GM12878 (cell line): Measurements from ENCODE around the gene TMIGD2. TPM values are rescaled to one million over a fixed set of nuclear protein-coding genes. Genes with fewer than 3 reads are reported as not detected.

Source experiments
- ATAC-seq: fragments of 200-7000 bp; cut with Tn5 transposase; 3 replicates; pipeline ENCODE4 v1.9.1; 2020; ENCODE audit warnings: mild to moderate bottlenecking, moderate library complexity
- BruUV-seq: library from RNA; stranded (reverse); fragments of 400-500 nt; replicated peaks from 2 replicates; lab custom pipeline; 2021; lab: Mats Ljungman, UMichigan
- CTCF ChIA-PET: fragments of 300-600 bp; sonication (Branson Sonifier 250); formaldehyde crosslinking; extraction: SDS; loops from one replicate; lab custom pipeline; 2021; ENCODE audit warnings: inconsistent platforms; lab: Yijun Ruan, JAX
- POLR2A ChIA-PET: fragments of 350-600 bp; formaldehyde crosslinking; extraction: SDS; loops from one replicate; lab custom pipeline; 2021; ENCODE audit warnings: inconsistent platforms; lab: Charles Lee
- RAD21 ChIA-PET: fragments of 300-600 bp; sonication (Branson Sonifier 250); formaldehyde crosslinking; loops from one replicate; lab custom pipeline; 2023; ENCODE audit warnings: antibody characterized with exemption; ENCODE audit not compliant: unreplicated experiment; lab: Charles Lee
- SMC1A ChIA-PET: fragments of 300-600 bp; sonication (Branson Sonifier 250); formaldehyde crosslinking; loops from one replicate; lab custom pipeline; 2023; ENCODE audit not compliant: unreplicated experiment, uncharacterized antibody; lab: Charles Lee
- DNase-seq: peaks from one replicate; pipeline ENCODE4 v3.0.0-alpha.2; 2011; ENCODE audit warnings: low read depth, low spot score
- FAIRE-seq: peaks from 3 replicates; lab custom pipeline; 2011; peaks lifted over from hg19 to GRCh38; lab: Jason Lieb, UNC
- H2AFZ ChIP-seq: 2 replicates; pipeline ENCODE4 v1.6.0; 2011; ENCODE audit warnings: low read depth, low read length, control low read depth; ENCODE audit not compliant: control insufficient read depth
- H3K27ac ChIP-seq: 2 replicates; pipeline ENCODE4 v1.5.1; 2011; ENCODE audit warnings: control low read depth; ENCODE audit not compliant: control insufficient read depth, insufficient read depth
- H3K27me3 ChIP-seq, 2 experiments: replicated peaks in 1 of 2; 2 replicates each; pipeline versions ENCODE4 v1.6.0 to v1.6.1; 2011; ENCODE audit warnings: low read length in 1 of 2; ENCODE audit not compliant: control insufficient read depth in 2 of 2, insufficient read depth in 2 of 2
- H3K36me3 ChIP-seq, 2 experiments: 2 replicates each; pipeline ENCODE4 v1.5.1; 2011; ENCODE audit warnings: low read length in 1 of 2; ENCODE audit not compliant: control insufficient read depth in 2 of 2, insufficient read depth in 2 of 2
- H3K4me1 ChIP-seq: 2 replicates; pipeline ENCODE4 v1.6.1; 2011; ENCODE audit warnings: mild to moderate bottlenecking, low read length, moderate library complexity, mixed read lengths; ENCODE audit not compliant: control insufficient read depth, insufficient read depth
- H3K4me2 ChIP-seq: 2 replicates; pipeline ENCODE4 v1.6.0; 2011; ENCODE audit warnings: control low read depth; ENCODE audit not compliant: control insufficient read depth, insufficient read depth
- H3K4me3 ChIP-seq: fragments of 200-600 bp; sonication (generic); 2 replicates; pipeline ENCODE4 v1.5.1; 2016
- H3K79me2 ChIP-seq: 2 replicates; pipeline ENCODE4 v1.6.0; 2011; ENCODE audit warnings: low read length; ENCODE audit not compliant: control insufficient read depth, insufficient read depth
- H3K9ac ChIP-seq: 2 replicates; pipeline ENCODE4 v1.8.0; 2011; ENCODE audit warnings: low read length, control low read depth, mixed read lengths; ENCODE audit not compliant: control insufficient read depth, insufficient read depth
- H3K9me3 ChIP-seq: replicated peaks from 3 replicates; pipeline ENCODE4 v1.5.1; 2011; ENCODE audit warnings: mild to moderate bottlenecking, low read length; ENCODE audit not compliant: control insufficient read depth, insufficient read depth
- H4K20me1 ChIP-seq: 2 replicates; pipeline ENCODE4 v1.6.0; 2011; ENCODE audit not compliant: control insufficient read depth, insufficient read depth
- CBFB ChIP-seq: IDR thresholded peaks from 2 replicates; pipeline ENCODE4 v1.6.1; 2016; ENCODE audit warnings: antibody characterized with exemption, low read depth
- SPI1 ChIP-seq: IDR thresholded peaks from 2 replicates; pipeline ENCODE4 v1.6.1; 2011; ENCODE audit warnings: low read depth, mild to moderate bottlenecking, low read length, moderate library complexity, borderline replicate concordance; ENCODE audit not compliant: insufficient read depth
- WGBS: methylation state at CpG from one replicate; pipeline ENCODE4 v1.1.6; 2016; ENCODE audit warnings: low lambda C conversion rate; ENCODE audit not compliant: insufficient replicate concordance, insufficient coverage; ENCODE audit errors: missing lambda C conversion rate; 5-methylcytosine and 5-hydroxymethylcytosine counted together
- in situ Hi-C: fragments of 300-500 bp; cut with MboI; formaldehyde crosslinking; loops from 9 replicates; pipeline ENCODE4 v1.14.3; 2018; ENCODE audit warnings: mixed read lengths
- intact Hi-C: fragments of 100-400 bp; cut with micrococcal nuclease; formaldehyde crosslinking; loops from one replicate; pipeline ENCODE4 v1.14.2; 2022; ENCODE audit not compliant: unreplicated experiment
- polyA plus RNA-seq, 11 experiments: library from polyadenylated mRNA; depleted of rRNA in 4 of 11; unstranded in 6 of 11; stranded (reverse) in 5 of 11; fragments of >200 nt; fragmentation: Nextera tagmentation in 4 of 11; fragmentation: Illumina TruSeq in 1 of 11; extraction: Ambion mirVana in 4 of 11; extraction: Trizol in 1 of 11; gene quantifications; 1 replicate in 1 of 11; 2 replicates in 10 of 11; pipeline versions ENCODE4 v1.2.1 to v1.2.3, GENCODE V29; 2011 to 2016; ENCODE audit warnings: inconsistent platforms in 2 of 11, missing spikeins in 2 of 11, low read depth in 1 of 11
- total RNA-seq, 4 experiments: library from RNA; depleted of rRNA in 3 of 4; stranded (reverse); fragments of >200 nt in 3 of 4; fragmentation: Illumina TruSeq in 1 of 4; extraction: Trizol in 1 of 4; gene quantifications; 2 replicates each; pipeline versions ENCODE4 v1.2.1 to v1.2.3, GENCODE V29; 2013 to 2021
- TF ChIP-seq, protein P1 (sequence below): IDR thresholded peaks from 2 replicates; pipeline ENCODE4 v1.6.1; 2012; ENCODE audit warnings: low read depth, low read length, improper control_type of control experiment
- TF ChIP-seq, protein P2 (sequence below): fragments of 450-650 bp; IDR thresholded peaks from 2 replicates; pipeline ENCODE4 v1.6.1; 2018; ENCODE audit warnings: borderline replicate concordance, mild to moderate bottlenecking; ENCODE audit not compliant: partially characterized antibody

The TMIGD2 gene
- total and polyA plus RNA-seq, 10 of the 15 experiments (the other 5 are each of a cell fraction or from before 2014, with no cell fraction given), result 0.09 to 0.40 (median 0.14) TPM; not detected in 5

DNA sequence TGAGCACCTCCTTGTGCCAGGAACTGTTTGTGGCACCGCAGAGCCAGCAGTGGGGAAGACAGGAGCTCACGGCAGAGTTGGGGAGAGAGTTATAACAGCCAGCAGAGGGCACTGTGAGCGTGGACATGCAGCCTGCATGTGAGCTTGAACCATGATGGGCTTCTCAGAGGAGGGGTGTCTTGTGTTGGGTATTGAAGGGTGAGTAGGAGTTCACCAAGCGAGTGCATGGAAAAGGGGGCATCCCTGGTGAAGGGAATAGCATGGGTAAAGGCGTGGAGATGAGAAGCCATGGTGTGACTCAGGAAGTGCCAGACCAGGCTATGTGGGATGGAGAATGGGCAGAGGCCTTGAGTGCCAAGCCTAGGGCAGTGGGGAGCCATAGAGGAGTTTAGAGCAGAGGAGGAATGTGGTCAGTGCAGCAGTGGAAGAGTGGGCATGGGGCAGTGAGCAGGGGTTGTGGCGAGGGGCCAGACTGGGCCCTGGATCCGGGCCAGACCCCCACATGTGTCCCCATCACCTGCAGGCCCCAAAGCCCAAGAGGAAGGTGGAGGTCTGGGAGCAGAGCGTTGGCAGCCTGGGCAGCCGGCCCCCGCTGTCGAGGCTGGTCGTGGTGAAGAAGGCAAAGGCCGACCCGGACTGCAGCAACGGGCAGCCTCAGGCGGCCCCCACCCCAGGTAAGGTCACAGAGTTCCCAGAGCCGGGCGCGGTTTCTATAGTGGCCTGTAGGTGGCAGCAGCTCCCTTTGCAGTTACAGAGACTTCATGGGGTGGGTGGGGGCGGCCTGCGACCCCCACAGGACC is 34.9 kb downstream of the TMIGD2 start (continued):
- TF ChIP-seq CBFB, result no peak
- TF ChIP-seq, protein P1, sequence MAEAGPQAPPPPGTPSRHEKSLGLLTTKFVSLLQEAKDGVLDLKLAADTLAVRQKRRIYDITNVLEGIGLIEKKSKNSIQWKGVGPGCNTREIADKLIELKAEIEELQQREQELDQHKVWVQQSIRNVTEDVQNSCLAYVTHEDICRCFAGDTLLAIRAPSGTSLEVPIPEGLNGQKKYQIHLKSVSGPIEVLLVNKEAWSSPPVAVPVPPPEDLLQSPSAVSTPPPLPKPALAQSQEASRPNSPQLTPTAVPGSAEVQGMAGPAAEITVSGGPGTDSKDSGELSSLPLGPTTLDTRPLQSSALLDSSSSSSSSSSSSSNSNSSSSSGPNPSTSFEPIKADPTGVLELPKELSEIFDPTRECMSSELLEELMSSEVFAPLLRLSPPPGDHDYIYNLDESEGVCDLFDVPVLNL, result no peak

DNA sequence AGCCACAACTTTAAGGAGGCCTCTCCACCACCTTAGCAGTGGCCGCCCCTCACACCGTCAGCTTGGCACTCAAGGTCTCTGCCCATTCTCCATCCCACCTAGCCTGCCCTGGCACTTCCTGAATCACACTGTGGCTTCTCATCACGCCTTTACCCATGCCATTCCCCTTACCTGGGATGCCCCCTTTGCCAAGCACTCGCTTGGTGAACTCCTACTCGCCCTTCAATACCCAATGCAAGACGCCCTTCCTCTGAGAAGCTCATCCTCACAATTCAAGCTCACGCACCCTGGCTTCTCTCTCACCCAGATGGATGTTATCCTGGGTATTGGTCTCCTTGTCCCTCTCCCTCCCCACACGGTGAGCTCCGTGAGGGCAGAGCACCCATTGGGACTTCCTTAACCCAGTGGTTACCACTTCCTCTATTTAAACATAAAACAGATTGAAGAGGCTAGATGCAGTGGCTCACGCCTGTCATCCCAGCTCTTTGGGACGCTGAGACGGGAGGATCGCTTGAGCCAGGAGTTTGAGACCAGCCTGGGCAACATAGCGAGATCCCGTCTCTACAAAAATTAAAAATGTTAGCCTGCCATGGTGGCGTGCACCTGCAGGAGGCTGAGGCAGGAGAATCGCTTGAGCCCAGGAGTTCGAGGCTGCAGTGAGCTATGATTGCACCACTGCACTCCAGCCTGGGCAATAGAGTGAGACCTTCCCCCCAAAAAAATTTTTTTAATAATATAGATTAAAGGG is 35.8 kb downstream of the TMIGD2 start:
- Histone ChIP-seq H3K27ac (no peak overlapping the region), H3K9me3 (no peaks in the 10 kb centered on the region; the same call in 2 of the 3 replicates), H3K4me1 (no peaks in the 10 kb centered on the region; the same call in 1 of the 2 replicates), H3K9ac (no peak overlapping the region), H4K20me1 (no peaks in the 10 kb centered on the region), H3K36me3 (peaks cover 18 to 20% of the 10 kb centered on the region in 2 experiments), H3K4me2 (no peak overlapping the region), H3K4me3 (no peak overlapping the region), H2AFZ (no peak overlapping the region), H3K79me2 (no peaks in the 10 kb centered on the region), H3K27me3 (no peaks in the 10 kb centered on the region)
- SMC1A ChIA-PET, result interaction anchor here (0.6 to 2.6 kb wide), 6 partner anchors 32 to 259 kb away, joined by 3 to 12 read pairs (median 4); no protein-coding TSS in a partner anchor
- DNase-seq, result no peak
- FAIRE-seq, result no peak
- 86% methylated on average over 18 of the region's 18 CpGs for WGBS
- intact Hi-C loops, result loop anchor here (2.0 to 5.0 kb wide), 2 partner anchors 136 to 258 kb away; partner anchors contain the start of genes CHAF1A and SH3GL1
- ATAC-seq, result no peak
- peak; percentile 49; the same call in 1 of the 2 replicates for TF ChIP-seq SPI1
- TF ChIP-seq, protein P2, sequence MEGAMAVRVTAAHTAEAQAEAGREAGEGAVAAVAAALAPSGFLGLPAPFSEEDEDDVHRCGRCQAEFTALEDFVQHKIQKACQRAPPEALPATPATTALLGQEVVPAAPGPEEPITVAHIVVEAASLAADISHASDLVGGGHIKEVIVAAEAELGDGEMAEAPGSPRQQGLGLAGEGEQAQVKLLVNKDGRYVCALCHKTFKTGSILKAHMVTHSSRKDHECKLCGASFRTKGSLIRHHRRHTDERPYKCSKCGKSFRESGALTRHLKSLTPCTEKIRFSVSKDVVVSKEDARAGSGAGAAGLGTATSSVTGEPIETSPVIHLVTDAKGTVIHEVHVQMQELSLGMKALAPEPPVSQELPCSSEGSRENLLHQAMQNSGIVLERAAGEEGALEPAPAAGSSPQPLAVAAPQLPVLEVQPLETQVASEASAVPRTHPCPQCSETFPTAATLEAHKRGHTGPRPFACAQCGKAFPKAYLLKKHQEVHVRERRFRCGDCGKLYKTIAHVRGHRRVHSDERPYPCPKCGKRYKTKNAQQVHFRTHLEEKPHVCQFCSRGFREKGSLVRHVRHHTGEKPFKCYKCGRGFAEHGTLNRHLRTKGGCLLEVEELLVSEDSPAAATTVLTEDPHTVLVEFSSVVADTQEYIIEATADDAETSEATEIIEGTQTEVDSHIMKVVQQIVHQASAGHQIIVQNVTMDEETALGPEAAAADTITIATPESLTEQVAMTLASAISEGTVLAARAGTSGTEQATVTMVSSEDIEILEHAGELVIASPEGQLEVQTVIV, result no peak
- RAD21 ChIA-PET, result interaction anchor here (0.9 to 2.8 kb wide), 7 partner anchors 77 to 260 kb away, joined by 3 to 10 read pairs (median 5); partner anchors contain the start of genes CHAF1A and MPND
- POLR2A ChIA-PET, result interaction anchor here (0.6 to 0.7 kb wide), 3 partner anchors 52 to 523 kb away, joined by 3 to 7 read pairs (median 3); no protein-coding TSS in a partner anchor
- BruUV-seq, result no TSS peak
- in situ Hi-C loops, result loop anchor here (5.0 kb wide), 1 partner anchor 86 kb away; no protein-coding TSS in a partner anchor
- CTCF ChIA-PET, result interaction anchor here (0.6 to 5.4 kb wide), 33 partner anchors 9 to 258 kb away, joined by 3 to 78 read pairs (median 4); partner anchors contain the start of genes CHAF1A, EBI3, HDGFL2 and MPND
